HG03565 (cell line): ENCODE measurements around the gene LYPD6.

ENCODE experiments used
- ATAC-seq: cut with Tn5 transposase; IDR thresholded peaks from one replicate; pipeline ENCODE4 v1.9.1; 2021; ENCODE audit warnings: mild to moderate bottlenecking, moderate library complexity; ENCODE audit not compliant: unreplicated experiment

LYPD6 gene

GRCh38 chr2:149399934-149400615, 69.7 kb downstream of the LYPD6 start:
- no peak for ATAC-seq

- no peak for ATAC-seq
These were observed 70.6 kb downstream of the LYPD6 start for GRCh38 chr2:149400997-149401396.

- no peak for ATAC-seq
These were observed 79.1 kb downstream of the LYPD6 start for GRCh38 chr2:149409506-149409905.

GRCh38 chr2:149410701-149411484, 80.5 kb downstream of the LYPD6 start:
- ATAC-seq, result no peak

- no peak for ATAC-seq
These were observed 83.1 kb downstream of the LYPD6 start for GRCh38 chr2:149413487-149413886.

GRCh38 chr2:149415086-149415485, 84.7 kb downstream of the LYPD6 start:
- no peak for ATAC-seq

GRCh38 chr2:149418065-149418464, 87.7 kb downstream of the LYPD6 start:
- no peak for ATAC-seq

GRCh38 chr2:149420053-149420963, 89.9 kb downstream of the LYPD6 start:
- no peak for ATAC-seq

GRCh38 chr2:149421791-149422190, 91.4 kb downstream of the LYPD6 start:
- no peak for ATAC-seq

- ATAC-seq, result no peak
These were observed 92.1 kb downstream of the LYPD6 start for GRCh38 chr2:149422337-149422990.

- no peak for ATAC-seq
These were observed 92.6 kb downstream of the LYPD6 start for GRCh38 chr2:149422991-149423338.

- ATAC-seq, result no peak
These were observed 93.2 kb downstream of the LYPD6 start for GRCh38 chr2:149423630-149424029.

GRCh38 chr2:149427387-149427786, 97.0 kb downstream of the LYPD6 start:
- ATAC-seq, result no peak

- no peak for ATAC-seq
These were observed 98.4 kb downstream of the LYPD6 start for GRCh38 chr2:149428783-149429182.

- no peak for ATAC-seq
These were observed 100.7 kb downstream of the LYPD6 start for GRCh38 chr2:149430743-149431736.

- peak; percentile 57 for ATAC-seq
These were observed 108.1 kb downstream of the LYPD6 start for GRCh38 chr2:149438330-149438960.

GRCh38 chr2:149441255-149441654, 110.9 kb downstream of the LYPD6 start:
- no peak for ATAC-seq

- ATAC-seq, result no peak
These were observed 112.0 kb downstream of the LYPD6 start for GRCh38 chr2:149442346-149442745.

GRCh38 chr2:149443150-149443549, 112.8 kb downstream of the LYPD6 start:
- ATAC-seq, result no peak
